Upper lobe of right lung (tissue), 1 donor: Measurements from ENCODE around the gene FAH. TPM values are rescaled to one million over a fixed set of nuclear protein-coding genes. Genes with fewer than 3 reads are reported as not detected.
A peak's percentile ranks its signal among the peaks of the same experiment; 100 is the strongest.
"Not testable (repeated sequence)": the region's sequence is repeated elsewhere in the genome, so short reads cannot be mapped to it uniquely, and the experiment has no call there.

Source experiments
- ATAC-seq: fragments of 200-7000 bp; cut with Tn5 transposase; one replicate; pipeline ENCODE4 v1.9.1; 2020; ENCODE audit warnings: mild to moderate bottlenecking, moderate library complexity
- DNase-seq: peaks from one replicate; pipeline ENCODE4 v3.0.0-alpha.2; 2020
- H3K27ac ChIP-seq: fragments of 200-600 bp; one replicate; pipeline ENCODE4 v1.8.0; 2022
- H3K27me3 ChIP-seq: fragments of 200-600 bp; one replicate; pipeline ENCODE4 v1.8.0; 2022; ENCODE audit warnings: mild to moderate bottlenecking
- H3K36me3 ChIP-seq: fragments of 200-600 bp; one replicate; pipeline ENCODE4 v1.8.0; 2022
- H3K4me1 ChIP-seq: fragments of 200-600 bp; one replicate; pipeline ENCODE4 v1.8.0; 2022
- H3K4me3 ChIP-seq: fragments of 200-600 bp; one replicate; pipeline ENCODE4 v1.8.0; 2022; ENCODE audit warnings: mild to moderate bottlenecking
- H3K9me3 ChIP-seq: fragments of 200-600 bp; one replicate; pipeline ENCODE4 v1.8.0; 2022
- intact Hi-C: fragments of 100-400 bp; cut with DNase I; formaldehyde crosslinking; loops from one replicate; pipeline ENCODE4 v1.11.0; 2022
- total RNA-seq: library from RNA; stranded (reverse); fragmentation: NEBNext Ultra II Directional; extraction: Animal tissue kit (Norgen Biotek cat#: 25700); gene quantifications from one replicate; pipeline ENCODE4 v1.2.1, GENCODE V29; 2021
- TF ChIP-seq, protein P1 (sequence below): fragments of 200-600 bp; IDR thresholded peaks from one replicate; pipeline ENCODE4 v1.8.0; 2022; ENCODE audit warnings: antibody characterized with exemption
- donor health status: DM: no; HTN: yes; CAD: no; lungs with severe emphysema.

The FAH gene
- total RNA-seq, 1 donor from 2014 or later: 31.7 TPM

DNA sequence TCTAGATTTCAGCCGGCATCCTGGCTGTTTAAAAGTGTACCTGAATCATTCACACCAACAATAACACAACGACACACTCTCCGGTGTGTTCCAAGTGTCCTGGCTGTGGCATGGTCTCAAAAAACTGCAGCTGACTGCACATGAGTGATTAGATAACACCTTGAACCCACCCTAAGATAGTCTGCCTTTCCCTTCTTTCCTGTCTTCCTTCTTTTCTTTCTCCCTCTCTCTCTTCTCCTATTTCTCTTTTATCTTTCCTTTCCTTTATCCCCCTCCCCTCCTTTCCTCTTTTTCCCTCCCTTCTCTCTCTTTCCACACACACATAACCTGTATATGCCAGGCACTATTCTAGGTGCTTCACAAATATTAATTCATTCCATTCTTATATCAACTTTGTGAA is 1.2 kb upstream of the FAH start:
- TF ChIP-seq, protein P1, sequence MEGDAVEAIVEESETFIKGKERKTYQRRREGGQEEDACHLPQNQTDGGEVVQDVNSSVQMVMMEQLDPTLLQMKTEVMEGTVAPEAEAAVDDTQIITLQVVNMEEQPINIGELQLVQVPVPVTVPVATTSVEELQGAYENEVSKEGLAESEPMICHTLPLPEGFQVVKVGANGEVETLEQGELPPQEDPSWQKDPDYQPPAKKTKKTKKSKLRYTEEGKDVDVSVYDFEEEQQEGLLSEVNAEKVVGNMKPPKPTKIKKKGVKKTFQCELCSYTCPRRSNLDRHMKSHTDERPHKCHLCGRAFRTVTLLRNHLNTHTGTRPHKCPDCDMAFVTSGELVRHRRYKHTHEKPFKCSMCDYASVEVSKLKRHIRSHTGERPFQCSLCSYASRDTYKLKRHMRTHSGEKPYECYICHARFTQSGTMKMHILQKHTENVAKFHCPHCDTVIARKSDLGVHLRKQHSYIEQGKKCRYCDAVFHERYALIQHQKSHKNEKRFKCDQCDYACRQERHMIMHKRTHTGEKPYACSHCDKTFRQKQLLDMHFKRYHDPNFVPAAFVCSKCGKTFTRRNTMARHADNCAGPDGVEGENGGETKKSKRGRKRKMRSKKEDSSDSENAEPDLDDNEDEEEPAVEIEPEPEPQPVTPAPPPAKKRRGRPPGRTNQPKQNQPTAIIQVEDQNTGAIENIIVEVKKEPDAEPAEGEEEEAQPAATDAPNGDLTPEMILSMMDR: no peak
- intact Hi-C loops: no loop called here
- DNase-seq (no peak), ATAC-seq (no peak)
- Histone ChIP-seq H3K36me3 (no peaks in the 10 kb centered on the region), H3K27ac (no peak overlapping the region), H3K9me3 (no peaks in the 10 kb centered on the region), H3K4me3 (no peak overlapping the region), H3K27me3 (no peaks in the 10 kb centered on the region), H3K4me1 (peaks cover 21% of the 10 kb centered on the region)

GRCh38 chr15:80152180-80152895 is 461 bp upstream of the FAH start:
- peak overlapping the region; percentile 67 for H3K4me3 ChIP-seq
- H3K27ac ChIP-seq: peak overlapping the region; percentile 78
- DNase-seq (peak; percentile 98), ATAC-seq (peak; percentile 94)
- peaks cover 26% of the 10 kb centered on the region for H3K4me1 ChIP-seq
- no peaks in the 10 kb centered on the region for H3K27me3 ChIP-seq
- TF ChIP-seq, protein P1: no peak
- intact Hi-C loops: no loop called here
- no peaks in the 10 kb centered on the region for H3K36me3 ChIP-seq
- H3K9me3 ChIP-seq: no peaks in the 10 kb centered on the region

DNA sequence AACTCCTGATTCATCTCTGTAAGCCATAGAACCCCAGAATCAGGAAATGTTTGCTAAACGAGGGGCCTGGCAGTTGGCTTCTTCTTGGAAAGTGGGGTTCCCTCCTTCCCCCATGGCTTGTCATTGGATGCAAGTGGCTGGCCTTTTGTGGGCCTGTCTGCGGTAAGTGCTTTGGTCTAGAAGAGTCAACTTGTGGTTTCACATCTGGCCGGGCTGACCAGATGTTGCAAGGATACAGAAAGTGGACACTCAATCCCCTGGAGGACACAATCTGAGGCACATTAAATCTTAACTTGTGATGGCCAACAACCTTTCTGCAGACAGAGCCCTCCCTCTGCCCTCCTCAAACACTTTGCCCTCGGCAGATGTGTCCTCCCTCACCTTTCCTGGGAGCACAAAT is 1.1 kb downstream of the FAH start:
- H3K4me3 ChIP-seq: peak overlapping the region; percentile 67
- H3K27me3 ChIP-seq: no peaks in the 10 kb centered on the region
- H3K27ac ChIP-seq: peak overlapping the region; percentile 78
- no peaks in the 10 kb centered on the region for H3K36me3 ChIP-seq
- H3K9me3 ChIP-seq: no peaks in the 10 kb centered on the region
- intact Hi-C loops: no loop called here
- no peak for DNase-seq
- TF ChIP-seq, protein P1: no peak
- H3K4me1 ChIP-seq: peaks cover 26% of the 10 kb centered on the region
- ATAC-seq: no peak

DNA sequence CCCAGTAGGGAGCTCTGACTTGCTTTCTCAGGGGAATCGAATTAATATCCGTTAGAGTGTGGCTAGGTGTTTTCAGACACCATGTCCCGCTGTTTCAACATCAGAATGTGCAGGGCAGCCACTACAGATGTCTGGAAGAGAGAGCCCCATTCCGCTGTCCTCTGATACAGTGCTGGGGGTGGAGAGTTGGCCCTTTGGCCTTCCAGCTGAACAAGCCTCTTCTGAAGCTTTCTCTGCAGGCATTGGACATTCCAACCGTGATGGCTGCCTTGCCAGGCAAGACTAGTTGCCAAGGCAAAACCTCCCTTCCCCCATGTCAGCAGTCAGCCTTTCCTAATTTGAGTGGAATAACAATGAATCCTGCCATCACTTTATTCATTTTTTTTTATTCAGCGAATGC is 1.5 kb downstream of the FAH start:
- no peak for DNase-seq

DNA sequence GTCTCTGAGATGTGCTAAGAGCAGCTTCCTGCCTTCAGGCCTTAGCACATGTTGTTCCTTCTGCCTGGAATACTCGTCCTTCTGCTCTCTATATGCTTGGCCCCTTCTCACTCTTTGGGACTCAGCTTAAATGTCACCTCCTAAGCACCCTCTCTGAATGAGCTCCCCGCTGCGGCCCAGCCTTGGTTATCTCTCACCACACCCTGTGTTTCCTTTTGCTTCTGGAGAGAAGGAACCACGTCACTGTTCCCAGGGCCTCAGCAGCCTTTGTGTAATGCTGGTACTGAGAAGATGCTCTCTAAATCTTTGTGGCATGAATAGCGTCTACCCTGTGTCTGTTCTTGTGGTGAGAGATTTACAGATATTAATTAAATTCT is 2.2 kb downstream of the FAH start:
- H3K27ac ChIP-seq: no peak overlapping the region
- H3K27me3 ChIP-seq: no peaks in the 10 kb centered on the region
- ATAC-seq (no peak), DNase-seq (no peak)
- TF ChIP-seq, protein P1: no peak
- H3K9me3 ChIP-seq: no peaks in the 10 kb centered on the region
- intact Hi-C loops: no loop called here
- H3K4me3 ChIP-seq: no peak overlapping the region
- H3K4me1 ChIP-seq: peaks cover 28% of the 10 kb centered on the region
- no peaks in the 10 kb centered on the region for H3K36me3 ChIP-seq

More for the DNA sequence above, 1.5 kb downstream of the FAH start:
- intact Hi-C loops: no loop called here
- H3K9me3 ChIP-seq: no peaks in the 10 kb centered on the region
- no peak for ATAC-seq
- peaks cover 26% of the 10 kb centered on the region for H3K4me1 ChIP-seq
- no peaks in the 10 kb centered on the region for H3K27me3 ChIP-seq
- TF ChIP-seq, protein P1: no peak
- H3K36me3 ChIP-seq: no peaks in the 10 kb centered on the region
- peak overlapping the region; percentile 67 for H3K4me3 ChIP-seq
- H3K27ac ChIP-seq: no peak overlapping the region

- H3K4me1 ChIP-seq: peaks cover 34% of the 10 kb centered on the region
- H3K36me3 ChIP-seq, ATAC-seq, intact Hi-C loops, H3K27ac ChIP-seq, H3K9me3 ChIP-seq, H3K4me3 ChIP-seq, H3K27me3 ChIP-seq: not testable (repeated sequence)
- peak; percentile 76 for DNase-seq
Measured at GRCh38 chr15:80155378-80156175, 2.8 kb downstream of the FAH start.
